SK-N-SH treated with all-trans-retinoic acid at 6 μM for 48 hours (cell line): ENCODE data around the gene B4GALT1.

Experiments
- ATAC-seq: fragments of 200-7000 bp; cut with Tn5 transposase; 3 replicates; pipeline ENCODE4 v1.9.1; 2020; ENCODE audit warnings: mild to moderate bottlenecking, moderate library complexity
- ARNTL ChIP-seq: fragments of 450-650 bp; formaldehyde crosslinking; IDR thresholded peaks from 2 replicates; pipeline ENCODE4 v1.5.0; 2020; ENCODE audit warnings: low read depth, mild to moderate bottlenecking, moderate library complexity, borderline replicate concordance
- CSDC2 ChIP-seq: fragments of 250-450 bp; sonication (Bioruptor Pico); IDR thresholded peaks from 2 replicates; pipeline ENCODE4 v1.5.0; 2020; ENCODE audit warnings: mild to moderate bottlenecking, moderate library complexity
- ESRRG ChIP-seq: fragments of 250-450 bp; sonication (Bioruptor Pico); IDR thresholded peaks from 2 replicates; pipeline ENCODE4 v1.6.1; 2021; ENCODE audit warnings: mild to moderate bottlenecking
- GLIS3 ChIP-seq: fragments of 250-450 bp; sonication (Bioruptor Pico); IDR thresholded peaks from 2 replicates; pipeline ENCODE4 v1.5.0; 2020; ENCODE audit warnings: mild to moderate bottlenecking, moderate library complexity
- ISL1 ChIP-seq: fragments of 250-450 bp; sonication (Bioruptor Pico); IDR thresholded peaks from 2 replicates; pipeline ENCODE4 v2.1.2; 2022; ENCODE audit warnings: mild to moderate bottlenecking, moderate library complexity
- OSR1 ChIP-seq: fragments of 250-450 bp; sonication (Bioruptor Pico); IDR thresholded peaks from 2 replicates; pipeline ENCODE4 v1.8.0; 2022; ENCODE audit warnings: moderate library complexity, mild to moderate bottlenecking, inconsistent platforms
- SNAI2 ChIP-seq: fragments of 250-450 bp; sonication (Bioruptor Pico); IDR thresholded peaks from 2 replicates; pipeline ENCODE4 v1.5.0; 2020; ENCODE audit warnings: mild to moderate bottlenecking, moderate library complexity
- TCF4 ChIP-seq: fragments of 250-450 bp; sonication (Bioruptor Pico); IDR thresholded peaks from 2 replicates; pipeline ENCODE4 v1.8.0; 2021; ENCODE audit warnings: mild to moderate bottlenecking, moderate library complexity, borderline replicate concordance
- TOX ChIP-seq: fragments of 250-450 bp; sonication (Bioruptor Pico); IDR thresholded peaks from 2 replicates; pipeline ENCODE4 v1.8.0; 2021; ENCODE audit warnings: mild to moderate bottlenecking, moderate library complexity, borderline replicate concordance
- ZC3H10 ChIP-seq: fragments of 250-450 bp; sonication (Bioruptor Pico); IDR thresholded peaks from 2 replicates; pipeline ENCODE4 v1.5.1; 2021; ENCODE audit warnings: mild to moderate bottlenecking, moderate library complexity
- ZFP3 ChIP-seq: fragments of 250-450 bp; sonication (Bioruptor Pico); IDR thresholded peaks from 2 replicates; pipeline ENCODE4 v1.5.0; 2020; ENCODE audit warnings: mild to moderate bottlenecking, moderate library complexity
- ZNF70 ChIP-seq: fragments of 450-650 bp; formaldehyde crosslinking; IDR thresholded peaks from 2 replicates; pipeline ENCODE4 v1.5.0; 2020; ENCODE audit warnings: mild to moderate bottlenecking, moderate library complexity
- ZNF8 ChIP-seq: fragments of 450-650 bp; formaldehyde crosslinking; IDR thresholded peaks from 2 replicates; pipeline ENCODE4 v1.5.0; 2020; ENCODE audit warnings: mild to moderate bottlenecking, moderate library complexity
- TF ChIP-seq, protein P1 (sequence below): fragments of 250-450 bp; sonication (Bioruptor Pico); IDR thresholded peaks from 2 replicates; pipeline ENCODE4 v1.5.1; 2021; ENCODE audit warnings: mild to moderate bottlenecking, moderate library complexity
- TF ChIP-seq, protein P2 (sequence below): fragments of 250-450 bp; sonication (Bioruptor Pico); IDR thresholded peaks from 2 replicates; pipeline ENCODE4 v1.8.0; 2020; ENCODE audit warnings: mild to moderate bottlenecking, moderate library complexity, borderline replicate concordance
- TF ChIP-seq, protein P3 (sequence below): fragments of 250-450 bp; sonication (Bioruptor Pico); IDR thresholded peaks from 2 replicates; pipeline ENCODE4 v1.5.0; 2020; ENCODE audit warnings: mild to moderate bottlenecking, moderate library complexity
- TF ChIP-seq, protein P4 (sequence below): fragments of 250-450 bp; sonication (Bioruptor Pico); IDR thresholded peaks from 2 replicates; pipeline ENCODE4 v1.8.0; 2021; ENCODE audit warnings: low read depth, mild to moderate bottlenecking, moderate library complexity, borderline replicate concordance
- TF ChIP-seq, protein P5 (sequence below): fragments of 250-450 bp; sonication (Bioruptor Pico); IDR thresholded peaks from 2 replicates; pipeline ENCODE4 v1.5.1; 2020; ENCODE audit warnings: low read depth, mild to moderate bottlenecking, moderate library complexity

The B4GALT1 gene

DNA sequence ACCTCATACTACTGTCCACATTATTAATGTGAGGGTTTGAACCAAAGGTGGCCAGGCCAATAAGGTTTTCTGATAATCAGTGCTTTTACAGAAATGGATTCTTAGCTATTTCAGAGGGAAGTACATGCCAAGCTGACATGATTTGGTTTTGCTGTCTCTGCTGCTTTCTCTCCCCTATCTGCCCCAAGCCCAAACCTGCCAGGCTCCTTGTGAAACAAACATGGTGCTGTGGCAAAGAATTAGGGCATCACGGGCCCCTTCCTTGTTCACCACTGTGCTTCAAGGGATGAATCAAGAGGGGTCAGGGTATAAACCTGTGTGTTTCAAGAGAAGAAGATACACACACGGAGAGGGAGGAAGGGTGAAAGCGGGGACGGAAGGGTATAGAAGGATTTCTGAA lies 49.3 kb downstream of the B4GALT1 start:
- TF ChIP-seq, protein P1, sequence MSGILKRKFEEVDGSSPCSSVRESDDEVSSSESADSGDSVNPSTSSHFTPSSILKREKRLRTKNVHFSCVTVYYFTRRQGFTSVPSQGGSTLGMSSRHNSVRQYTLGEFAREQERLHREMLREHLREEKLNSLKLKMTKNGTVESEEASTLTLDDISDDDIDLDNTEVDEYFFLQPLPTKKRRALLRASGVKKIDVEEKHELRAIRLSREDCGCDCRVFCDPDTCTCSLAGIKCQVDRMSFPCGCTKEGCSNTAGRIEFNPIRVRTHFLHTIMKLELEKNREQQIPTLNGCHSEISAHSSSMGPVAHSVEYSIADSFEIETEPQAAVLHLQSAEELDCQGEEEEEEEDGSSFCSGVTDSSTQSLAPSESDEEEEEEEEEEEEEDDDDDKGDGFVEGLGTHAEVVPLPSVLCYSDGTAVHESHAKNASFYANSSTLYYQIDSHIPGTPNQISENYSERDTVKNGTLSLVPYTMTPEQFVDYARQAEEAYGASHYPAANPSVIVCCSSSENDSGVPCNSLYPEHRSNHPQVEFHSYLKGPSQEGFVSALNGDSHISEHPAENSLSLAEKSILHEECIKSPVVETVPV = no peak
- TF ChIP-seq TOX (CRISPR knock-in tag) (no peak), ISL1 (CRISPR knock-in tag) (no peak), TCF4 (CRISPR knock-in tag) (no peak), ARNTL (CRISPR knock-in tag) (no peak), OSR1 (no peak)
- no peak for ATAC-seq

DNA sequence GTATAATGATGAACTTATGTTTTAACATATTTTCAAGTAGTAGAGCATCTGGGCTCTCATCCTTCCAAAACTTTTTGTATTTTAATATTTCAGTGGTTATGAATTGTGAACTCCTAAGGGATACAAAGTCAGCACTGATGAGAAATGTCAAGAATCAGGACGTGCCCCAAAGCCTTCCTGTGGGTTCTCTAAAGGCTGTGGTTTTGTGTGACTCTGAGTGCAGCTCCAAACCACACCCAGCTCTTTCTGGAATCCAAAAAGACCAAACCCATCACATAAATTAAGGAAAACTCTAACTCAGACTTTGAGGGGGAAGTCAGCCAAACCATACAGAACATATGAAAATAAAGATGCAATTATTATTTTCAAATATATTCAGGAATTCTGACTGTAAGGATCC lies 49.8 kb downstream of the B4GALT1 start:
- TF ChIP-seq CSDC2 (CRISPR knock-in tag) (no peak), ZFP3 (CRISPR knock-in tag) (no peak), ESRRG (CRISPR knock-in tag) (no peak), ZNF8 (no peak), GLIS3 (no peak), SNAI2 (CRISPR knock-in tag) (no peak), TOX (CRISPR knock-in tag) (no peak), ZC3H10 (CRISPR knock-in tag) (no peak)
- TF ChIP-seq, protein P2, sequence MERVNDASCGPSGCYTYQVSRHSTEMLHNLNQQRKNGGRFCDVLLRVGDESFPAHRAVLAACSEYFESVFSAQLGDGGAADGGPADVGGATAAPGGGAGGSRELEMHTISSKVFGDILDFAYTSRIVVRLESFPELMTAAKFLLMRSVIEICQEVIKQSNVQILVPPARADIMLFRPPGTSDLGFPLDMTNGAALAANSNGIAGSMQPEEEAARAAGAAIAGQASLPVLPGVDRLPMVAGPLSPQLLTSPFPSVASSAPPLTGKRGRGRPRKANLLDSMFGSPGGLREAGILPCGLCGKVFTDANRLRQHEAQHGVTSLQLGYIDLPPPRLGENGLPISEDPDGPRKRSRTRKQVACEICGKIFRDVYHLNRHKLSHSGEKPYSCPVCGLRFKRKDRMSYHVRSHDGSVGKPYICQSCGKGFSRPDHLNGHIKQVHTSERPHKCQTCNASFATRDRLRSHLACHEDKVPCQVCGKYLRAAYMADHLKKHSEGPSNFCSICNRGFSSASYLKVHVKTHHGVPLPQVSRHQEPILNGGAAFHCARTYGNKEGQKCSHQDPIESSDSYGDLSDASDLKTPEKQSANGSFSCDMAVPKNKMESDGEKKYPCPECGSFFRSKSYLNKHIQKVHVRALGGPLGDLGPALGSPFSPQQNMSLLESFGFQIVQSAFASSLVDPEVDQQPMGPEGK (CRISPR knock-in tag) = no peak
- TF ChIP-seq, protein P1 = no peak
- TF ChIP-seq, protein P3, sequence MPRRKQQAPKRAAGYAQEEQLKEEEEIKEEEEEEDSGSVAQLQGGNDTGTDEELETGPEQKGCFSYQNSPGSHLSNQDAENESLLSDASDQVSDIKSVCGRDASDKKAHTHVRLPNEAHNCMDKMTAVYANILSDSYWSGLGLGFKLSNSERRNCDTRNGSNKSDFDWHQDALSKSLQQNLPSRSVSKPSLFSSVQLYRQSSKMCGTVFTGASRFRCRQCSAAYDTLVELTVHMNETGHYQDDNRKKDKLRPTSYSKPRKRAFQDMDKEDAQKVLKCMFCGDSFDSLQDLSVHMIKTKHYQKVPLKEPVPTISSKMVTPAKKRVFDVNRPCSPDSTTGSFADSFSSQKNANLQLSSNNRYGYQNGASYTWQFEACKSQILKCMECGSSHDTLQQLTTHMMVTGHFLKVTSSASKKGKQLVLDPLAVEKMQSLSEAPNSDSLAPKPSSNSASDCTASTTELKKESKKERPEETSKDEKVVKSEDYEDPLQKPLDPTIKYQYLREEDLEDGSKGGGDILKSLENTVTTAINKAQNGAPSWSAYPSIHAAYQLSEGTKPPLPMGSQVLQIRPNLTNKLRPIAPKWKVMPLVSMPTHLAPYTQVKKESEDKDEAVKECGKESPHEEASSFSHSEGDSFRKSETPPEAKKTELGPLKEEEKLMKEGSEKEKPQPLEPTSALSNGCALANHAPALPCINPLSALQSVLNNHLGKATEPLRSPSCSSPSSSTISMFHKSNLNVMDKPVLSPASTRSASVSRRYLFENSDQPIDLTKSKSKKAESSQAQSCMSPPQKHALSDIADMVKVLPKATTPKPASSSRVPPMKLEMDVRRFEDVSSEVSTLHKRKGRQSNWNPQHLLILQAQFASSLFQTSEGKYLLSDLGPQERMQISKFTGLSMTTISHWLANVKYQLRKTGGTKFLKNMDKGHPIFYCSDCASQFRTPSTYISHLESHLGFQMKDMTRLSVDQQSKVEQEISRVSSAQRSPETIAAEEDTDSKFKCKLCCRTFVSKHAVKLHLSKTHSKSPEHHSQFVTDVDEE (CRISPR knock-in tag) = no peak
- no peak for ATAC-seq

DNA sequence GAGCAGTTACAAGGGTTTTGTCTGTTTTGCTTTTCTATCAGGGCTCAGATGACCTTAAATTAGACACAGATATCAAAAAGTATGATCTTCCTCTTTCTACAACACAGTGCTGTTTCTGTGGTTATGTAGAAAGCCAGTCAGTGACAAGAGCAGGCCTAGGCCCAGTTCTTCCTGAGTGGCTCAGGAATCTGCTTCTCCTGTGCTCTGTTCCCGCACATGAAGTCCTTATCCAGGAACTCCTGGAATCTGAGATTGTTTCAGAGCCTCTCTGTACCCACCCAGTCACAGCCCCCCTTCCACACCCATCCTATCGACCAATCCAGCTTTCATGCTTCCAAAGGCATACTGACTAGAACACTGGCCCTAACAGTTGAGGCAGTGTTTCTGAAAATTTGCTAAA lies 50.3 kb downstream of the B4GALT1 start:
- TF ChIP-seq, protein P2 (CRISPR knock-in tag) = no peak
- TF ChIP-seq ISL1 (CRISPR knock-in tag) (no peak), ZFP3 (CRISPR knock-in tag) (no peak), ESRRG (CRISPR knock-in tag) (no peak), TCF4 (CRISPR knock-in tag) (no peak), ARNTL (CRISPR knock-in tag) (no peak), ZNF70 (CRISPR knock-in tag) (no peak), OSR1 (no peak), SNAI2 (CRISPR knock-in tag) (no peak), CSDC2 (CRISPR knock-in tag) (no peak)
- TF ChIP-seq, protein P4, sequence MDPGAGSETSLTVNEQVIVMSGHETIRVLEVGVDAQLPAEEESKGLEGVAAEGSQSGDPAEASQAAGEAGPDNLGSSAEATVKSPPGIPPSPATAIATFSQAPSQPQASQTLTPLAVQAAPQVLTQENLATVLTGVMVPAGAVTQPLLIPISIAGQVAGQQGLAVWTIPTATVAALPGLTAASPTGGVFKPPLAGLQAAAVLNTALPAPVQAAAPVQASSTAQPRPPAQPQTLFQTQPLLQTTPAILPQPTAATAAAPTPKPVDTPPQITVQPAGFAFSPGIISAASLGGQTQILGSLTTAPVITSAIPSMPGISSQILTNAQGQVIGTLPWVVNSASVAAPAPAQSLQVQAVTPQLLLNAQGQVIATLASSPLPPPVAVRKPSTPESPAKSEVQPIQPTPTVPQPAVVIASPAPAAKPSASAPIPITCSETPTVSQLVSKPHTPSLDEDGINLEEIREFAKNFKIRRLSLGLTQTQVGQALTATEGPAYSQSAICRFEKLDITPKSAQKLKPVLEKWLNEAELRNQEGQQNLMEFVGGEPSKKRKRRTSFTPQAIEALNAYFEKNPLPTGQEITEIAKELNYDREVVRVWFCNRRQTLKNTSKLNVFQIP (CRISPR knock-in tag) = no peak
- TF ChIP-seq, protein P5, sequence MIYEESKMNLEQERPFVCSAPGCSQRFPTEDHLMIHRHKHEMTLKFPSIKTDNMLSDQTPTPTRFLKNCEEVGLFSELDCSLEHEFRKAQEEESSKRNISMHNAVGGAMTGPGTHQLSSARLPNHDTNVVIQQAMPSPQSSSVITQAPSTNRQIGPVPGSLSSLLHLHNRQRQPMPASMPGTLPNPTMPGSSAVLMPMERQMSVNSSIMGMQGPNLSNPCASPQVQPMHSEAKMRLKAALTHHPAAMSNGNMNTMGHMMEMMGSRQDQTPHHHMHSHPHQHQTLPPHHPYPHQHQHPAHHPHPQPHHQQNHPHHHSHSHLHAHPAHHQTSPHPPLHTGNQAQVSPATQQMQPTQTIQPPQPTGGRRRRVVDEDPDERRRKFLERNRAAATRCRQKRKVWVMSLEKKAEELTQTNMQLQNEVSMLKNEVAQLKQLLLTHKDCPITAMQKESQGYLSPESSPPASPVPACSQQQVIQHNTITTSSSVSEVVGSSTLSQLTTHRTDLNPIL (CRISPR knock-in tag) = no peak
- ATAC-seq = peak; percentile 41; the same call in 2 of the 3 replicates
